Progenitor cell of endocrine pancreas (in vitro differentiated cells): ENCODE measurements around the gene SLC9C1. TPM values are rescaled to one million over a fixed set of nuclear protein-coding genes. Genes with fewer than 3 reads are reported as not detected.

Experiments used
- DNase-seq: peaks from one replicate; pipeline ENCODE4 v3.0.0; 2021; ENCODE audit warnings: low spot score; ENCODE audit not compliant: unreplicated experiment
- H3K27ac Mint-ChIP-seq: 2 replicates; pipeline ENCODE4 v1.8.0; 2021; ENCODE audit warnings: mild to moderate bottlenecking, moderate library complexity, mixed read lengths
- H3K27me3 Mint-ChIP-seq: 2 replicates; pipeline ENCODE4 v1.8.0; 2021; ENCODE audit warnings: mixed read lengths
- H3K36me3 Mint-ChIP-seq: 2 replicates; pipeline ENCODE4 v1.8.0; 2022; ENCODE audit warnings: mixed read lengths; ENCODE audit not compliant: insufficient read depth
- H3K4me1 Mint-ChIP-seq: 2 replicates; pipeline ENCODE4 v1.8.0; 2021; ENCODE audit warnings: low read depth, mixed read lengths
- H3K4me3 Mint-ChIP-seq: 2 replicates; pipeline ENCODE4 v1.8.0; 2021; ENCODE audit warnings: low read depth, mild to moderate bottlenecking, moderate library complexity, mixed read lengths
- H3K9me3 Mint-ChIP-seq: 2 replicates; pipeline ENCODE4 v1.8.0; 2021; ENCODE audit warnings: low read depth, mixed read lengths
- CTCF ChIP-seq: fragments of 200-600 bp; sonication (generic); IDR thresholded peaks from one replicate; pipeline ENCODE4 v1.5.0; 2021; ENCODE audit warnings: antibody characterized with exemption, mild to moderate bottlenecking; ENCODE audit not compliant: unreplicated experiment
- total RNA-seq: library from RNA; stranded (reverse); gene quantifications from 2 replicates; pipeline ENCODE4 v1.2.1, GENCODE V29; 2021

Gene SLC9C1
- total RNA-seq, 1 donor from 2014 or later, result 1.5 TPM

- Mint-ChIP-seq H3K27ac (peak overlapping the region; percentile 86), H3K36me3 (no peaks in the 10 kb centered on the region), H3K27me3 (no peaks in the 10 kb centered on the region), H3K4me3 (no peak overlapping the region), H3K9me3 (no peaks in the 10 kb centered on the region), H3K4me1 (peaks cover 35% of the 10 kb centered on the region)
- no peak for TF ChIP-seq CTCF
- DNase-seq, result no peak
Observed at GRCh38 chr3:112306825-112307224, 12.8 kb upstream of the SLC9C1 start.

GRCh38 chr3:112304611-112305010, 10.6 kb upstream of the SLC9C1 start:
- no peaks in the 10 kb centered on the region for H3K36me3 Mint-ChIP-seq
- no peaks in the 10 kb centered on the region for H3K9me3 Mint-ChIP-seq
- peaks cover 39% of the 10 kb centered on the region for H3K4me1 Mint-ChIP-seq
- no peaks in the 10 kb centered on the region for H3K27me3 Mint-ChIP-seq
- H3K4me3 Mint-ChIP-seq, result no peak overlapping the region
- TF ChIP-seq CTCF, result peak; percentile 56
- no peak for DNase-seq
- H3K27ac Mint-ChIP-seq, result no peak overlapping the region

GRCh38 chr3:112303764-112304325, 9.8 kb upstream of the SLC9C1 start:
- no peak for DNase-seq
- Mint-ChIP-seq H3K9me3 (no peaks in the 10 kb centered on the region), H3K36me3 (no peaks in the 10 kb centered on the region), H3K27ac (no peak overlapping the region), H3K27me3 (no peaks in the 10 kb centered on the region), H3K4me3 (no peak overlapping the region), H3K4me1 (peaks cover 39% of the 10 kb centered on the region)
- TF ChIP-seq CTCF, result no peak

GRCh38 chr3:112302881-112303763, 9.1 kb upstream of the SLC9C1 start:
- no peak for DNase-seq
- H3K4me3 Mint-ChIP-seq, result no peak overlapping the region
- no peak for TF ChIP-seq CTCF
- no peaks in the 10 kb centered on the region for H3K9me3 Mint-ChIP-seq
- no peaks in the 10 kb centered on the region for H3K27me3 Mint-ChIP-seq
- no peak overlapping the region for H3K27ac Mint-ChIP-seq
- peaks cover 34% of the 10 kb centered on the region for H3K4me1 Mint-ChIP-seq
- H3K36me3 Mint-ChIP-seq, result no peaks in the 10 kb centered on the region

- H3K9me3 Mint-ChIP-seq, result no peaks in the 10 kb centered on the region
- H3K36me3 Mint-ChIP-seq, result no peaks in the 10 kb centered on the region
- H3K27me3 Mint-ChIP-seq, result no peaks in the 10 kb centered on the region
- H3K4me1 Mint-ChIP-seq, result peaks cover 27% of the 10 kb centered on the region
- H3K27ac Mint-ChIP-seq, result no peak overlapping the region
- TF ChIP-seq CTCF, result no peak
- no peak for DNase-seq
- H3K4me3 Mint-ChIP-seq, result no peak overlapping the region
Observed at GRCh38 chr3:112302150-112302830, 8.3 kb upstream of the SLC9C1 start.
